UCSD-AML1 (cell line): ENCODE measurements around the gene RHBDD1.
"Not testable (repeated sequence)": the region's sequence is repeated elsewhere in the genome, so short reads cannot be mapped to it uniquely, and the experiment has no call there.

Experiments
- DNase-seq: peaks from one replicate; lab custom pipeline; 2025; ENCODE audit not compliant: unreplicated experiment; lab: John Stamatoyannopoulos, UW

Gene RHBDD1

GRCh38 chr2:226839951-226840350 lies 4.1 kb downstream of the RHBDD1 start:
- DNase-seq = no peak

- not testable (repeated sequence) for DNase-seq
Measured at GRCh38 chr2:226843001-226843400, 7.1 kb downstream of the RHBDD1 start.

GRCh38 chr2:226845386-226846116 lies 9.7 kb downstream of the RHBDD1 start:
- DNase-seq = no peak

GRCh38 chr2:226847090-226847489 lies 11.2 kb downstream of the RHBDD1 start:
- DNase-seq = no peak

GRCh38 chr2:226847511-226847910 lies 11.7 kb downstream of the RHBDD1 start:
- DNase-seq = no peak

- DNase-seq = no peak
Measured at GRCh38 chr2:226849349-226849748, 13.5 kb downstream of the RHBDD1 start.

- DNase-seq = no peak
Measured at GRCh38 chr2:226850024-226850423, 14.2 kb downstream of the RHBDD1 start.

GRCh38 chr2:226855787-226856186 lies 19.9 kb downstream of the RHBDD1 start:
- no peak for DNase-seq

GRCh38 chr2:226860087-226860486 lies 24.2 kb downstream of the RHBDD1 start:
- DNase-seq = no peak

- no peak for DNase-seq
Measured at GRCh38 chr2:226862623-226863022, 26.8 kb downstream of the RHBDD1 start.

- DNase-seq = no peak
Measured at GRCh38 chr2:226865273-226865672, 29.4 kb downstream of the RHBDD1 start.

GRCh38 chr2:226865710-226866109 lies 29.9 kb downstream of the RHBDD1 start:
- no peak for DNase-seq

- no peak for DNase-seq
Measured at GRCh38 chr2:226868331-226869162, 32.7 kb downstream of the RHBDD1 start.

- no peak for DNase-seq
Measured at GRCh38 chr2:226869371-226869770, 33.5 kb downstream of the RHBDD1 start.

GRCh38 chr2:226873051-226873620 lies 37.3 kb downstream of the RHBDD1 start:
- DNase-seq = peak; percentile 47

- no peak for DNase-seq
Measured at GRCh38 chr2:226873826-226874225, 38.0 kb downstream of the RHBDD1 start.

- no peak for DNase-seq
Measured at GRCh38 chr2:226874749-226875148, 38.9 kb downstream of the RHBDD1 start.

- no peak for DNase-seq
Measured at GRCh38 chr2:226875438-226876225, 39.8 kb downstream of the RHBDD1 start.

GRCh38 chr2:226877491-226877890 lies 41.6 kb downstream of the RHBDD1 start:
- DNase-seq = no peak

- DNase-seq = no peak
Measured at GRCh38 chr2:226881287-226881686, 45.4 kb downstream of the RHBDD1 start.

- DNase-seq = no peak
Measured at GRCh38 chr2:226882606-226883005, 46.8 kb downstream of the RHBDD1 start.
